ENCODE data around the gene SLC9A9.

Gene SLC9A9

DNA sequence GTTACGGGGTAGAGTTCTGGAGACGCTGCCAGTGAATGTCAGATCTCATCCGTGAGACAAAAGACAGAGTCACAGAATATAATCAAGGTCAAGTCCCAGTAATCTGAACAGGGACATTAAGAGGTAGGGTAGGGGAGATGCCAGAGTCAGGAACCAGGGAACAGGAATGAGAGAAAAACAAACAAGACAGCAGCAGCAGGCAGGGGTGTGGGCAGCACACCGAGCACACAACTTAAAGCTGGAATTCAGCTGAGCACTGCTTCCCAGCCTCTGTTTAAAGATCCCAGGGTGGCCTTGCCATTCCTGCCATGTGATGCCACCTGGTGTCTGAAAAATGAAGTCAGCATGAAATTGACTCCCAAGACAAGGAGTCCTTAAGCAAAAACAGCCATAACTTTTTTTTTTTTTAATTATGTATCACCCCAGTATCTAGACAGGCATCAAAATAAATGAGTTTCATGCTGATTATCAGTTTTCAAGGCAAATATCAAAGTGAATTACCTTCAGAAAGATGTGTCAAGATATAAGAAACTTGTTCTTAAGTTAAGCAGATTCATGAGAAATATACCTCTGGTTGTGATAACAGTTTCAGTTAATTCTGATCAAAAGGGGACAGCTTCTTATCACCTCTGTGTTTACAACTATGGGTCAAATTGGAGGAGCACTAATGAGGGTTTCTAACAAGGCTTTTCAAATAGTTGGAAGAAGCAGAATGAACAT lies 203.7 kb downstream of the SLC9A9 start:
- peak; percentile 54 for DNase-seq (ENCODE audit: low spot score)

DNA sequence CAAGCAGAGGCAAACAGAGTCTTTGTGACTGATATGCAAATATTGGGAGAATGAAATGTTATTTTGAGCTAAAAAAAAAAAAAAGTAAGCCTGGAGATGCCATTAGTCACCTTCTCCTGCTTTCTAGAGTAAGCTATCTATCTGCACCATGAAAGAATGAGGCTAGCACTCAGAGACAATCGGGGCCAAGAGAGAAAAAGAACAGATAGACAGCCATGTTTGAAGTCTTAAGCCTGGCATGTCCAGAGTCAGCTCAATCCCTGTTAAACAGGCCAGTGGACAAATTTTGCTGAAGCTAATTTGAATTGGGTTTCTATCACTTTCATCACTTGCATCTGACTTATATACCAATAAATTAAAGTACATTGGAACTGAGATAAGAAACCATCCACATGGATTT lies 204.4 kb downstream of the SLC9A9 start:
- no peak for DNase-seq (ENCODE audit: low spot score)

DNA sequence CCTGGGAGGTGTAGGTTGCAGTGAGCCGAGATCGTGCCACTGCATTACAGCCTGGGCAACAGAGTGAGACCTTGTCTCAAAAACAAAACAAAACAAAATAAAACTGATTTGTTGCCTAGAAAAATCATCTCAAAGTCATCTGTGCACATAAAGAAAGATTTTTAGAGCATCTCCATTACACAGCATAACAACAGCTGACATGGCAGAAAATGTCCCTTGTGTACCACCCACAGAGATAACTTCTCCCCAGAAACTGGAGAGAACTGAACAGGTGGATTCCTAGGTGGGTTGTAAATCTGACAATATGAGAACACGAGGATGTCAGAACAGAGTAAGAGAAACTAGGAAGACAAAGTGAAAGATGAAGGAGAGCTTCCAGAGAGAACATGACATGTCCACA lies 207.5 kb downstream of the SLC9A9 start:
- no peak for DNase-seq (ENCODE audit: low spot score)

DNA sequence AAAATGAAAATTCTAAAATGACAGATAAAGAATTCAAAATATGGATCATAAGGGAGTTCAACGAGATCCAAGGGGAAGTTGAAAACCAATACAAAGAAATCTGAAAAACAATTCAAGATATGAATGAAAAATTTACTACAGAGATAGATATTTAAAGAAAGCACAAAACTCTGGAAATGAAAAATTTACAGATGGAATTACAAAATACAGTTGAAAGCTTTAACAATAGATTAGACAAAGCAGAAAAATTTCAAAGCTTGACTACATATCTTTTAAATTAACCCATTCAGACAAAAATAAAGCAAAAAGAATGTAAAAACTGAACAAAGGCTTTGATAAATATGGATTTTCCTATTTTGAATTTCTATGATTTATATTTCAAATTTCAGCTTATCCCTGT lies 211.1 kb downstream of the SLC9A9 start:
- no peak for DNase-seq (ENCODE audit: low spot score)

DNA sequence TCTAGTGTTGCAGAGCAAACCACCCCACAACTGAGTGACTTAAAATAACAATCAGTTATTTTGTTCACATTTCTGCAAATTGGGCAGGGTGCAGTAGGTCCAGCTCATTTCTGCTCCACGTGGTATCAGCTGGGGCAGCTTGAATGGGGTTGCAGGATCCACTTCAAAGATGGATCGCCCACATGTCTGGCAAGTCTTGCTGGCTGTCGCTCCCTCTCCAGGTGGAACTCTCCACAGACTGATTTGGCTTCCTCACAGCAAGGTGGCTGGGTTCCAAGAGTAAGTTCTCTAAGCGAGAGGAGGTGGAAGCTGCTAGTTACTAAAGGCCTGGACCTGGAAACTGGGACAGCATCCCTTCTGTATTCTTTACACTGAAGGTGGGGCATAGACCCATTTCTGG lies 213.3 kb downstream of the SLC9A9 start:
- DNase-seq (ENCODE audit: low spot score), result no peak

DNA sequence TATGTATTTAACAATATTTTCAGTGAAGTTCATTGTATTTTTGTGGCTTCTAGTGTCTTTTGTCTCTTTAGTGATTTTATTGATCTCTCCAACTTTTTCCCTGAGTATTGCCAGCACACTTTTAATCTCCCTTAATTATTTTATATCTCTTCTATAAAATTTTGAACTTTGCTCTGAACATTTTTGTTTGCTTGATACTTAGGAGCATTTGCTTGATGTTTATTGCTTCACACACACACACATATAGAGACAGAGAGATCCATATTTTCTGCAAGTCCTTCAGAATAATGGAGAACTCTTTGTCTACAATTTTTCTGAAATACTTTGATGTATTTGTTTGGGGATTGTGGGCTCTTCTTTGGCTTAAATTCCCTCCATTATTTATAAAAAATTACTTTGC lies 213.8 kb downstream of the SLC9A9 start:
- no peak for DNase-seq (ENCODE audit: low spot score)

DNA sequence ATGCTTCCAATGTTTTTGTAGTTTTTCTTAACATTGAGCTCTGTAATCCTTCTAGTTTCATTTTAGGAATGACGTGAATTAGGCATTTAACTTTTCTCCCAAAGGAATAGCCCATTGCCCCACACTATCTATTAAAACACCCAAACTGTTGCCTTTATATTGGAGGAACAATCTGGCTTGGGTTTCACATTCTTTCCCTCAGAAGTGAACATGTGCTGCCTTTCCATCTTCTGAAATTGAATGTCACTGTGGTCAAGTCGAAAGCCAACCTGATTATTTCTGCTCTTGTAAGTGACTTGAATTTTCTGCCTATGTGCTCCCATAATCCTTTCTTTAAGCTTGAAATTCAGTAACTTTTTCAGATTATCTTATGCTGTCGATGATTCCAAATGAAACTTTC lies 214.5 kb downstream of the SLC9A9 start:
- DNase-seq (ENCODE audit: low spot score), result no peak

DNA sequence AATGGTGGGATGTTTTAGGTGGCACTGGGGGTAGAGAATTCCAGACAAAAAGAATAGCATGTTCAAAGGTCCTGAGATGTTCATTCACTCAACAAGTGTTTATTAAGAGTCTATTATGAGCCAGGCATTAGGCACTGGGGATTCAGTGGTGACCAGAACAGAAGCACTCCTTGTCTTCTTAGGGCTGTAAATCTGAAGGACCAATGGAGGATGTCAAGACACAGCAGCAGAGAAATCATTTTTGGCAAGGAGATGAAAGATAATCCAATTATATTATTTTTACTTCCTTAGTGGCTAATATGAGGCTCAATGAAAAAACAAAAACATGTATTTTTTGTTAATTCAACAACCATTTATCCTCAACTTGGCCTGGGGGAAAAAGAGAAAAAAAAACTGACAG lies 218.5 kb downstream of the SLC9A9 start:
- DNase-seq (ENCODE audit: low spot score), result no peak

DNA sequence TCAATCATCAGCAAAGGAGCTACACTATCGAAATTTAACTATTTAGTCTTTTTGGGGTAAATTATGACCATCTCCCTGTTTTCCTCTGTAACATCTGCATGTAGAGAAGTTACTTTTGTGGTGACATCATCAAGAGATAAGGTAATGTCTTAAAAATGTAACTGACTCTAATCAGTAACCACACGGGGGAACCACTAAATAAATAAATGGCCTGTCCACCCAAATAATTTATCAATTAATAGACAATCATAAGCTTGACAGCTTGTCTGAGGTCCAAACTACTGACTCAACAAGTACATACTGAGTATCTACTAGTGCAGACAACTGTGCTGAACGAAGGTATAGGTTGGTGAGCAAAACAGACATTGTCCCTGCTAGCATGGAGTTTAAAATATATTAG lies 219.3 kb downstream of the SLC9A9 start:
- no peak for DNase-seq (ENCODE audit: low spot score)

DNA sequence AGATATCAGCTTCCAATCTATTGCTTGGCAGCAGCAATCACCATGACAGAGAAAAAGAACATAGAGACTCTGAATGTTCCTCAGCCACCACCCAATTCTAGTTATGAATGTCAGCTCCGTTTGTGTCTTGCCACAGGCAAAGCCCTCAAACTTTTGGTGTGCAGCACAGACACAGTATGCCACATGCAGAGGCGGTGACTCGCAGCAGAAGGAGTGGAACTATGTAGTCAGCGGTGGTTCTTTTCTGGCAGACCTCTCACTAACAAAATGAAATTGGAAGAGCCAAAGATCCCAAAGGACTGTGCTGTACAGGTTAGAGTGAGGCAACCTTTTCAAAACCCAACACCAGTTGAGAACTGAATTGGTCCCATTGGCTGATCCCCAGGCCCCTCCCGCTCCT lies 220.9 kb downstream of the SLC9A9 start:
- DNase-seq (ENCODE audit: low spot score), result no peak

DNA sequence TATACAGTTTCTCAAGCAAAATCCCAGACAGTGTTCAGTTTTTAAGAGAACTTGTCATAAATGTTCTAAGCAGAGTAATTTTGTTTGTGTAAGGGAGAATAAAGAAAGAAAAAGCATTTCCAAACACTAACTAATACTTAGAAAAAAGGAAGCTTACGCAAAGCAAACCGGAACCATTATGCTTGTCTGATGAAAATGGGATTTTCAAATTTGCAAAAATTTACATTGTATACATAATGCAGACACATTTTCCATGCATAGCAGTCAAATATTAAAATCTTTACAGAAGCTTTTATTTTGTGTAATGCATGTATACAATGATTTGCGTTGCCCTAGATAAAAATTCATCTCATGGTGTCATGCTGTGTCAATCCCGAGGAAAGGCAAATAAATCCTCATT lies 229.0 kb downstream of the SLC9A9 start:
- no peak for DNase-seq (ENCODE audit: low spot score)

DNA sequence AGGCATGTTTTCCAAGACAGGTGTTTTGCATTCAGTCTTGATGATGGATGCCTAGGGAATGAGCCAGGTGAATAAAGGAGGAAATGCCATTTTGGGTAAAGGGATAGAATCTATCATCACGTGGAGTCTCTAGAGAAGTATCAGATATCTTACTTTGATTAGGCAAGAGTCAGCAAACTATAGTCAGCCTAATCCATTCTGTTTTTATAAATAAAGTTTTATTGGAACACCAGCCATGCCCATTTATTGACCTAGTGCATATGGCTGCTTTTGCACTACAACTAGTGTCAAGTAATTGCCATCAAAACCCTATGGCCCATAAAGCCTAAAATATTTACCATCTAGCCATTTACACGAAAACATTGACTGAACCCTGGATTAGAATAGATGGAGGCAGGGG lies 231.2 kb downstream of the SLC9A9 start:
- no peak for DNase-seq (ENCODE audit: low spot score)

DNA sequence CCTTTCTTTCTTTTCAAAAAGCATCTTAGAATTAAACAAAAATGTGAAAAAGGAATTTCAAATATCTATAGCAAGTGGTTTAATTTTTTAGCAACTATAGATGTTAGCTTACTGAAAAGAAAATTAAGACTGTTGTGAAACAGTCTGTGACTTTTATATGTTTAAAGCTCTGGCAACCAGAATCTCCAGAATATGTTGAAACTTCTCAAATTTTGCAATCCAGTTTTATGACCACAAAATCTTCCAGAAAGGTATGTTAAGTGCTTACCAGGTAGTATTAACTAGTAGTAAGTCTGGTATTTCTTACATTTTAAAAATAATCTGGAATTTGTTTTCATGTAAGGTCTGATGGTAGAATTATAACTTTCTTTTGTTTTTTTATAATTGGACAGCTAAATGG lies 235.0 kb downstream of the SLC9A9 start:
- no peak for DNase-seq (ENCODE audit: low spot score)

DNA sequence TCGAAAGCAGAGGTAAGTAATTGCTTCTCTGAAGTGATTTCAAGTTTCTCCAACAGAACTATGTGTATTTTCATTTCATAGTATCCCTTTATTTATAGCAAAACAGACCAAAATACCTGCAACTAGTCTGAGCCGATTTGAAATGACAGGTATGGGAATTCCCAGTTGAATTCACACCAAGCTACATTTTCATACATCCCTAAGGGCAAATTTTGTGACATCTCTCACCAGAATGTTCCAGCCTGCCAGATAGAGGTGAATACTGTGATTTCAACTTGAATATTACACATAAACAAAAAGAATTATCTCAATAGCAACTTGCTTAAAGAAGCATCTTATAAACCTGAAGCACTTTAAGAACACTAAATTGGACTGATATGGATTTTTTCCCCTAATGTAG lies 235.7 kb downstream of the SLC9A9 start:
- DNase-seq (ENCODE audit: low spot score), result no peak

DNA sequence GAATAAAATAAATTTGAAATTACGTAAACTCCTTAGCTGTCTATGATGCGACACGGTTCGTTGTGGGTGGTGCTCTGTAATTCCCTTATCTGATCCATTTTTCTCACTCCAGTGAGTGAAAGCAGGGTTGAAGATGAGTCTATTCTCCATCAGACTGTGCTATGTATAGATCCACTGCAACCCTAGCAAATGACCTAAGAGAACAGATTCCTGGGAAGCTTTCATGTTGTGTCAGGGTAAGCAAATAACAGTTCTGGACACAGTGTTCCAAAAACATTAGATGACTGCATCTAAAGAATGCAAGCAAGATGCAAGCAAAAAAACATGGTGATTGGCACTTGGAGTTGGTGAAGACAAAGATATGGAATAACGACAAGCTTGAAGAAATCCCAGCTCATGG lies 239.3 kb downstream of the SLC9A9 start:
- DNase-seq (ENCODE audit: low spot score), result no peak

DNA sequence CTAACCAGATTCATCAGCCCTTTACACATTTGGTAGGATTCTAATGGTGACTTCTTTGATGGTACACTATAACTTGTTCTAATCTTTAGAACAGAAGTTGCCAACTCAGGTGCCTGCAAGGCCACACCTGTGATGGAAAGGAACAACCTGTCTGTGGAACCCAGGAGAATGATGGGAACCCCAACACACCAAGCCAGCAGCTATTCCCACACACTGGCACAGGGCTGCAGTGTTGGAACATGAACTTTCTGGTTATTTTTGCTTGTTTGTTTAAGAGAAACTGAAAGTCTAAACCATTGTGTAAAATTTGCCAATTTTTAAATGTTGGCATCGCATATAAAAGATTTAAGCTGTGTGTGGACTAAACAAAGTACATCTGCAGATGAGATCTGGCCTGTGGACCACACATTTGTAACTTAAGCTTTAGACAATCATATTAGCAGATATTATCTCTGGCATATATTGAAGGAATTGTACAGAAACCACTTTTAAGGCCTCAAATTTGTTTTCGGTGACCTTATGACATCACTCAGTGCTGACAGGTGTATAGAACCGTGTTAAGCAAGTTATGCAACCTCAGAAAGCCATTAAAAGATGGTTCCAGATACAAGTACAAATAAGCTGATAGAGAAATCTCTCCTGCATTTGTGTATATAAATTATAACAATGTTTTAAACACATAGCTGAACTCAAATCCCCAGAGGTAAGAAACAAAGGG lies 242.9 kb downstream of the SLC9A9 start:
- no peak for DNase-seq (ENCODE audit: low spot score)

DNA sequence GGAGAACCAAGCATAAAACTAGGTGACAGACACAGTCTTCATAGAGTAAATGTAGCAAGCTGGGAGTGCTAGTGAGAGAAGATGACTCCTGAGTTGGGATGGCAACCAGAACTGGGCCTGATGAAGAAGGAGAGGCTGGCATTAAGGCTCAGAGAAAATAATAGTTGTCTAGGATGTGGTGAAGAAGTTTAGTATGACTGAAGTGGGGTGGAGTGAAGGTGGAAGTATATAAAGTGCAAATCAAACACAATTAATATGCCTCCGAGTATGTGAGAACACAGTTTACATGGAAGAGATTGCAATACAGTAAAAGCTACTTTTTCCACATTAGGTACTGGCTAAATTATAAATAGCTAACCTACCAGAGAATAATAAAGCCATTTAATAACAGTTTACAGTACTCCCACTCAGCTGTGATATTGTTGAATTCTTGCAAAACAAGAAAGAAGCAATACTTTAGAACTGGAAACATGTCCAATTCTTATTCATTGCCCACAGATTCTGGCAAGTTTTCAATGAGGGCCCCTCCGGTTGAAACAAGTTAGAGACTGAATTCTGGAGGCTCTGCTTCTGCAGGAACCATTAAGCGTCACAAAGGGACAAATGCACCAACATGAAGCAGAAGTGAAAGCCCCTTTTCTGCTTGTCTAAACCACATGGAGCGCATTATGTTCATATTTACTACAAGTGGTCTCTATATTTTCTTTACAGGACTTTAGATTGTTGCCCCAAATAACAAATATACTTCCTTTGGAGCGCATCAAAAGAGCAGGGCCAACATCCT lies 243.7 kb downstream of the SLC9A9 start:
- DNase-seq (ENCODE audit: low spot score), result peak; percentile 10

DNA sequence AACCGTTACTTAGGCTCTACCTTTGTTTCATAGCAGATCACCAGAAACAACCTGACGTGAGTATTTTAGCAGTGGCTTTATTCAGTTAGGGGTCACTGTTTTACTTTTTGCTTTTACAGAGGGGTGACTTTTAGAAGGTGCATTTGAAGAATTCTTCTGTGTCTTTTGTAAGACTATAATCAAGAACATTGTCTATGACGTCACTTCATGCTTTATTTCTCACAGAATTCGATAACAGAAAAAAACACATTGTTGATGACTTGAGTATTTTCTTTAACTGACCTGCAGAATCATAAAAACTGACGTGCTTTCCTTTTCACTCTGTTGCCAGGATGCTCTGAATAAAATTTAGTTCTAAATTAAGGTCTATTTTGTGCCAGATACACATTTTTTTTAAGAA lies 244.5 kb downstream of the SLC9A9 start:
- DNase-seq (ENCODE audit: low spot score), result no peak

DNA sequence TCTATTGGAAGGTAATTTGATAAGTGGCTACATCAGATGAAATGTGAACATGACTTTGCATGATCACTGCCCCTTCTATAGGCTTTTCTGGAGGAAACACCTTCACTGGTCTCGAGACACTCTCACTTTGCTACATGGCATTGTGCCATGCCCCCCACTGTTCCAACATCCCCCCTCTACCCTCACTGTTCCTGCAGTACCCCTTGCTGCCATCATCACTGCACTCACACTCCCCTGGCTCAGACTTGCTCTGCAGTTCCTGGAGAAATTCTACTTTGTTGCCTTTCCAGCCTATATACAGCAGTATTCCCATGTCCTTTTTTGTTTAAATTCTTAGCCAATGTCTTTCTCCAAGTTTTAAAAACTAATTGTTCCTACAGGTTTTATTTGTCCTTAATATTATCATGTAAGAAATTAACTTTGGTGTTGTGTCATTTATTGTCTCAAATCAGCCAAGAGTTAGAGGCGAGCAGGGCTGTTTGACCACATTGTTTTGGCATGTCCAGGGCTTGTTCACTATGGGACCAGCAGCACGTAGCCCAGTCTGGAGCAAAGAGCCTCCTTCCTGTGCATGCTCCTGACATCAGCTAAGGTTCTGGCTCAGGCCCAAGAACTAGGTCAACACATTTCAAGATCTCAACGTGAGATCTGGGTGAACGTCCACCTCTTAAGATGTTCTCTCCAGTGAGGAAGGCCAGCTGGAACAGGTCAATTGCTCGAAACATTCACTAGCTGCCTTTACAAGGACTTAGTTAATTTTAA lies 246.4 kb downstream of the SLC9A9 start:
- DNase-seq (ENCODE audit: low spot score), result no peak

DNA sequence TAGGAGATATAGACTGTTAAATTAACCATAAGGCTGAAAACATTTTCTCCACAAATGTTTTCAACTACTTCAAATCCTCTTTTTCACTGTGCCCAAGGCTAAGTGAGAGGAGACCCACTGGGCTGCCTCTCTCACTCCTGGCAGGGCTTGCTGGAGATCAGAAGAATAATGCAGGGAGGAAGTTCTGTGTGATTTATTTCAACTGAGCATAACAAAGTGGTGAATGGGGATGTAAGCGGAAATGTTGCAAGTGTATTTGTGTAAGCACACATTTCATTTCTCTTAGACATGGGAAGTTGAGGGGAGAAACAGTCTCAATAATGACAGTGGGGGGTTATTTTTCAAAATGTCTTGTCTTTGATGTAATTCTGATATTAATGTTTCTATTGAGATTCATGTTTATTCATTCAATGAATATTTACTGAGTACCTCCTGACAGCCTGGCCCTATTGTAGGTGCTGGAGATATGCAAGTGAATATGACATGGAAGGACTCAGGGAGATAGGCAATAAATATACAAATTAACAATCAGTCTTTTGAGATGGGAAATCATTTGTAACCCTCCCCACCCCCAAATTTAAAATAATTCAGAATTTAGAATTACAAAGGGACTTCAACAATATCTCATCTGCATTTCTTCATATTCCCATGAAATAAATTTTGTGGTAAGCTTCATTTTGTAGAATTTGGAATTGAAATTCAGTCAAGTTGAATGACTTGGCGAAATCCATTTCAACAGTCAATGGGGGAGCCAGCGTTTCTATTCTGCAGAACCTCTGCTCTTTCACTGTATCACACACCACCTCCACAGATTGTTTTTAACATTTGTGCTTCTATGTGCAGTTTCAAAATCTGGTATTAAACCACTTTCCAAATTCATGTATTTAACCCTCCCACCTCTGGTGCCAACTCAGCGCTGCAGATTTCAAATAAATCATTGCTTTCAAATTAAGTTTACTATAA lies 247.2 kb downstream of the SLC9A9 start:
- no peak for DNase-seq (ENCODE audit: low spot score)
